CD14-positive monocyte (primary cell): Measurements from ENCODE around the gene SLC2A9. TPM values are rescaled to one million over a fixed set of nuclear protein-coding genes. Genes with fewer than 3 reads are reported as not detected.

Experiments
- DNase-seq, 3 donors: peaks; one replicate each; pipeline ENCODE4 v3.0.0-alpha.2; 2011 to 2022
- H2AFZ ChIP-seq: 2 replicates; pipeline ENCODE4 v1.6.0; 2012; ENCODE audit warnings: mild to moderate bottlenecking, low read depth, low read length, inconsistent platforms; ENCODE audit not compliant: insufficient read depth, poor library complexity, severe bottlenecking
- H3K27ac ChIP-seq, 2 donors: 1 replicate in 1 of 2; 2 replicates in 1 of 2; pipeline ENCODE4 v1.5.1; 2012 to 2013; ENCODE audit warnings: low read length in 2 of 2, control low read depth in 1 of 2, inconsistent platforms in 1 of 2, low read depth in 1 of 2, mild to moderate bottlenecking in 1 of 2
- H3K27me3 ChIP-seq, 2 donors: one replicate each; pipeline versions ENCODE4 v1.6.0 to v1.6.1; 2011 to 2013; ENCODE audit warnings: low read length in 2 of 2; ENCODE audit not compliant: control insufficient read depth in 2 of 2, insufficient read depth in 2 of 2
- H3K36me3 ChIP-seq, 2 donors: replicated peaks in 1 of 2; 1 replicate in 1 of 2; 2 replicates in 1 of 2; pipeline versions ENCODE4 v1.5.1 to v1.6.1; 2012 to 2013; ENCODE audit warnings: low read length in 2 of 2, control low read depth in 1 of 2, inconsistent platforms in 1 of 2, mild to moderate bottlenecking in 1 of 2; ENCODE audit not compliant: insufficient read depth in 2 of 2, control insufficient read depth in 1 of 2
- H3K4me1 ChIP-seq, 2 donors: 1 replicate in 1 of 2; 2 replicates in 1 of 2; pipeline versions ENCODE4 v1.5.1 to v1.6.1; 2012 to 2013; ENCODE audit warnings: low read length in 2 of 2, control low read depth in 1 of 2, inconsistent platforms in 1 of 2, mild to moderate bottlenecking in 1 of 2, moderate library complexity in 1 of 2; ENCODE audit not compliant: insufficient read depth in 2 of 2, control insufficient read depth in 1 of 2
- H3K4me2 ChIP-seq: replicated peaks from 2 replicates; pipeline ENCODE3; 2012; ENCODE audit warnings: low read length, moderate library complexity, mild to moderate bottlenecking; ENCODE audit not compliant: poor library complexity, severe bottlenecking; ENCODE audit errors: extremely low read depth
- H3K4me3 ChIP-seq, 3 experiments: fragments of 200-600 bp in 1 of 3; sonication (generic) in 1 of 3; replicated peaks in 1 of 3; 1 replicate in 2 of 3; 2 replicates in 1 of 3; pipeline ENCODE4 v1.5.1; 2011 to 2013; ENCODE audit warnings: low read length in 3 of 3, mild to moderate bottlenecking in 3 of 3, control low read depth in 2 of 3, low read depth in 2 of 3, inconsistent platforms in 1 of 3, moderate library complexity in 1 of 3
- H3K79me2 ChIP-seq: 2 replicates; pipeline ENCODE4 v1.6.0; 2012; ENCODE audit warnings: mild to moderate bottlenecking, control low read depth, inconsistent platforms, low read length, moderate library complexity; ENCODE audit not compliant: insufficient read depth
- H3K9ac ChIP-seq: 2 replicates; pipeline ENCODE4 v1.6.0; 2017; ENCODE audit warnings: low read length, mild to moderate bottlenecking; ENCODE audit not compliant: insufficient read depth, poor library complexity, severe bottlenecking
- H3K9me3 ChIP-seq, 2 donors: replicated peaks in 1 of 2; 1 replicate in 1 of 2; 2 replicates in 1 of 2; pipeline versions ENCODE4 v1.5.1 to v1.6.1; 2012 to 2013; ENCODE audit warnings: low read length in 2 of 2, control low read depth in 1 of 2; ENCODE audit not compliant: control insufficient read depth in 1 of 2, insufficient read depth in 1 of 2
- H4K20me1 ChIP-seq: 2 replicates; pipeline ENCODE4 v1.6.0; 2012; ENCODE audit warnings: mild to moderate bottlenecking, low read length, control low read depth, moderate library complexity; ENCODE audit not compliant: insufficient read depth
- H3K27ac Mint-ChIP-seq, 7 donors: one replicate each; pipeline ENCODE4 v1.8.0; 2020; ENCODE audit warnings: mild to moderate bottlenecking in 7 of 7, mixed read lengths in 7 of 7, moderate library complexity in 6 of 7, inconsistent platforms in 2 of 7
- H3K27me3 Mint-ChIP-seq, 3 donors: one replicate each; pipeline ENCODE4 v1.8.0; 2021 to 2022; ENCODE audit warnings: low read depth in 3 of 3, mild to moderate bottlenecking in 3 of 3, mixed read lengths in 3 of 3, moderate library complexity in 3 of 3, inconsistent platforms in 1 of 3
- H3K36me3 Mint-ChIP-seq, 2 donors: one replicate each; pipeline ENCODE4 v1.8.0; 2020; ENCODE audit warnings: mixed read lengths in 2 of 2, inconsistent platforms in 1 of 2, mild to moderate bottlenecking in 1 of 2
- H3K4me1 Mint-ChIP-seq: one replicate; pipeline ENCODE4 v1.8.0; 2020; ENCODE audit warnings: mild to moderate bottlenecking, mixed read lengths
- H3K4me3 Mint-ChIP-seq, 2 donors: one replicate each; pipeline ENCODE4 v1.8.0; 2020; ENCODE audit warnings: mild to moderate bottlenecking in 2 of 2, mixed read lengths in 2 of 2, moderate library complexity in 1 of 2
- H3K9me3 Mint-ChIP-seq, 7 donors: one replicate each; pipeline ENCODE4 v1.8.0; 2020 to 2022; ENCODE audit warnings: mixed read lengths in 7 of 7, mild to moderate bottlenecking in 6 of 7, moderate library complexity in 6 of 7, inconsistent platforms in 2 of 7
- WGBS: methylation state at CpG from one replicate; pipeline ENCODE4 v1.1.5; 2013; ENCODE audit warnings: missing lambda C conversion rate; ENCODE audit not compliant: insufficient coverage; 5-methylcytosine and 5-hydroxymethylcytosine counted together
- intact Hi-C, 2 donors: fragments of 100-400 bp; cut with micrococcal nuclease; formaldehyde crosslinking; loops; one replicate each; pipeline versions ENCODE4 v1.15.0 to v1.15.1; 2023
- polyA plus RNA-seq, 3 donors: library from polyadenylated mRNA; depleted of rRNA in 1 of 3; unstranded in 2 of 3; stranded (reverse) in 1 of 3; fragments of 300-500 nt in 2 of 3; fragments of >200 nt in 1 of 3; fragmentation: Illumina TruSeq in 2 of 3; gene quantifications; 1 replicate in 2 of 3; 2 replicates in 1 of 3; pipeline ENCODE4 v1.2.3, GENCODE V29; 2012 to 2021
- TF ChIP-seq, protein P1 (sequence below): fragments of 200-600 bp; IDR thresholded peaks from one replicate; pipeline ENCODE4 v1.8.0; 2022; ENCODE audit warnings: antibody characterized with exemption, mild to moderate bottlenecking

SLC2A9 gene
- polyA plus RNA-seq, 3 donors, result 27.3 to 38.6 (median 34.7) TPM

DNA sequence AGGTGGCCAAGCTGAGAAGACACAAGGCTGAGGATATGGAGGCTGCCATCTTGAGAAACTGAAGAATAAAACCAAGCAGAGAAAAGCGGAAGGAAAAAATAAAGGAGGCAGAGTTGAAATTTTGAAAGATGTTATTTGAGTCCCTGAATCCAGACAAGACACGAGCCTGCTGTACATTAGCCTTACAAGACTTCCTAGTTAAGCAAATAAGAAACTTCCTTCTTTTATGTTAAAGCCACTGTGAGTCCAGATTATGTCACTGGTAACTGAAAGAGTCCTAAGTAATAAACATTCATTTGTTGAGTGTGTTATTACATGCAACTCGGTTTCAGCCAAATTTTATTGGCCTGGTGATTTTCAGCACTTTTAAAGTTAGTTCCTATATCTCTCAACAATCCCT lies 209.5 kb downstream of the SLC2A9 start:
- DNase-seq, result no peak
- H3K4me1 ChIP-seq, result no peaks in the 10 kb centered on the region
- no peaks in the 10 kb centered on the region for H3K9me3 ChIP-seq
- no CpG with 5 or more reads among the region's 3 CpGs for WGBS
- no peak overlapping the region for H3K27ac ChIP-seq
- no peaks in the 10 kb centered on the region for H4K20me1 ChIP-seq
- TF ChIP-seq, protein P1, sequence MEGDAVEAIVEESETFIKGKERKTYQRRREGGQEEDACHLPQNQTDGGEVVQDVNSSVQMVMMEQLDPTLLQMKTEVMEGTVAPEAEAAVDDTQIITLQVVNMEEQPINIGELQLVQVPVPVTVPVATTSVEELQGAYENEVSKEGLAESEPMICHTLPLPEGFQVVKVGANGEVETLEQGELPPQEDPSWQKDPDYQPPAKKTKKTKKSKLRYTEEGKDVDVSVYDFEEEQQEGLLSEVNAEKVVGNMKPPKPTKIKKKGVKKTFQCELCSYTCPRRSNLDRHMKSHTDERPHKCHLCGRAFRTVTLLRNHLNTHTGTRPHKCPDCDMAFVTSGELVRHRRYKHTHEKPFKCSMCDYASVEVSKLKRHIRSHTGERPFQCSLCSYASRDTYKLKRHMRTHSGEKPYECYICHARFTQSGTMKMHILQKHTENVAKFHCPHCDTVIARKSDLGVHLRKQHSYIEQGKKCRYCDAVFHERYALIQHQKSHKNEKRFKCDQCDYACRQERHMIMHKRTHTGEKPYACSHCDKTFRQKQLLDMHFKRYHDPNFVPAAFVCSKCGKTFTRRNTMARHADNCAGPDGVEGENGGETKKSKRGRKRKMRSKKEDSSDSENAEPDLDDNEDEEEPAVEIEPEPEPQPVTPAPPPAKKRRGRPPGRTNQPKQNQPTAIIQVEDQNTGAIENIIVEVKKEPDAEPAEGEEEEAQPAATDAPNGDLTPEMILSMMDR, result no peak
- H3K27me3 Mint-ChIP-seq, result peaks cover 0 to 1% (median 0%) of the 10 kb centered on the region in 3 donors
- H3K9ac ChIP-seq, result no peak overlapping the region
- no peak overlapping the region for H3K4me3 ChIP-seq
- no peak overlapping the region for H2AFZ ChIP-seq
- H3K4me1 Mint-ChIP-seq, result peaks cover 6% of the 10 kb centered on the region
- no peaks in the 10 kb centered on the region for H3K27me3 ChIP-seq
- no peaks in the 10 kb centered on the region for H3K79me2 ChIP-seq
- H3K9me3 Mint-ChIP-seq, result no peaks in the 10 kb centered on the region
- peaks cover 49 to 56% of the 10 kb centered on the region in 2 donors for H3K36me3 Mint-ChIP-seq
- H3K4me3 Mint-ChIP-seq, result no peak overlapping the region
- intact Hi-C loops, result no loop called here
- H3K36me3 ChIP-seq, result peaks cover 12 to 57% of the 10 kb centered on the region in 2 donors
- H3K27ac Mint-ChIP-seq, result peak overlapping the region in 3 of 7 donors; percentile 15 to 51 (median 50)
- H3K4me2 ChIP-seq, result no peak overlapping the region

DNA sequence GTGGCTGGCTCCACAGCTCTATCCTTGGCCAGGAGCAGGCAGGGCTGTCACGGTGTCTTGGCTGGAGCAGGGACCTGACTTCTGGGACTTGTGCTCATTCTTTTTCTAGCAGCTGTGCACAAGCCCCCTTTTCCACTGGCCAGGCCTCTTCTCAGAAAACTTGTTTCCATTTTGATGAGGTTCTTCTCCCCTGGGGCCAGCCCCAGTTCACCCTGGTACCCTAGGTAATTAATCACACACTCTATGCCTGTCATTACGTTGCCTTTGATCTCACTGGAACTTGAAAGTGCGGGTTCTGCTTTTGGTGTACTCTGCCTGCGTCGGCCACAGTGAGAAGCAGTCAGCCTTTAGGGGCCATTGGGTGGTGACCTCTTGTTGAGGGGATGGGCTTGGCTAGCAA lies 213.2 kb downstream of the SLC2A9 start:
- Histone ChIP-seq H3K27me3 (no peaks in the 10 kb centered on the region), H3K4me1 (no peaks in the 10 kb centered on the region), H3K9me3 (no peaks in the 10 kb centered on the region), H3K36me3 (peaks cover 10 to 51% of the 10 kb centered on the region in 2 donors), H3K4me3 (no peak overlapping the region), H3K79me2 (no peaks in the 10 kb centered on the region), H3K9ac (no peak overlapping the region), H4K20me1 (no peaks in the 10 kb centered on the region), H2AFZ (no peak overlapping the region), H3K27ac (no peak overlapping the region), H3K4me2 (no peak overlapping the region)
- Mint-ChIP-seq H3K9me3 (no peaks in the 10 kb centered on the region), H3K27me3 (no peaks in the 10 kb centered on the region), H3K27ac (no peak overlapping the region), H3K36me3 (peaks cover 42 to 48% of the 10 kb centered on the region in 2 donors), H3K4me1 (peaks cover 6% of the 10 kb centered on the region), H3K4me3 (no peak overlapping the region)
- WGBS, result 100% methylated on average over 1 of the region's 5 CpGs
- TF ChIP-seq, protein P1, result no peak
- intact Hi-C loops, result no loop called here
- no peak for DNase-seq
